Sciatic nerve (tissue), 2 donors: ENCODE data around the gene LCAT. TPM values are rescaled to one million over a fixed set of nuclear protein-coding genes. Genes with fewer than 3 reads are reported as not detected.
"Not testable (repeated sequence)": the region's sequence is repeated elsewhere in the genome, so short reads cannot be mapped to it uniquely, and the experiment has no call there.

Experiments
- ATAC-seq: fragments of 200-7000 bp; cut with Tn5 transposase; one replicate; pipeline ENCODE4 v1.9.1; 2020; ENCODE audit warnings: mild to moderate bottlenecking, moderate library complexity
- DNase-seq: peaks from one replicate; pipeline ENCODE4 v3.0.0-alpha.2; 2020; ENCODE audit warnings: low spot score
- intact Hi-C: fragments of 100-400 bp; cut with DNase I; formaldehyde crosslinking; loops from one replicate; pipeline ENCODE4 v1.14.2; 2022
- total RNA-seq: library from RNA; stranded (reverse); fragmentation: NEBNext Ultra II Directional; extraction: Animal tissue kit (Norgen Biotek cat#: 25700); gene quantifications from one replicate; pipeline ENCODE4 v1.2.1, GENCODE V29; 2021
- donor health status: DM: no; HTN: no; CAD: no.
- donor health status: DM: no; HTN: no; CAD: no.

LCAT gene
- total RNA-seq, 1 donor from 2014 or later: 46.2 TPM

DNA sequence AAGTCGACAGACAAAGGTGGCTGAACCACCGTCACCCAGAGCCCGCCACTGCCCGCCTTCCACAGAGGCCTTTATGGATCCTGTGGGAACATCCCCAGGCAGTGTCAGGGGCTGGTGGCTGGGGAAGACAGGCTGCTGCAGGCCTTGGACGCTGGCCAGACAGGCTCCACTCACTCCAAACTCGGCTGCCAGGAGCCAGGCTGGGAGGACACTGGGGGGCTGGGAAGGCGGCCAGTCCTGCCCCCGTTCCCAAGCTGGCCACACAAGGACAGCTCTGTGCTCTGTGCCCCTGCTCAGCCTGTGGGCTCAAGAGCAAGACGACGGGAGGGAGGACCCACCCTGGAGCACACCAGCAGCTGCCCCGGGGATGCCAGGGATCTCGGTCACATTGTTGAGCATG, 7.6 kb upstream of the LCAT start:
- ATAC-seq (peak; percentile 57), DNase-seq (peak; percentile 67)
- intact Hi-C loops: no loop called here

DNA sequence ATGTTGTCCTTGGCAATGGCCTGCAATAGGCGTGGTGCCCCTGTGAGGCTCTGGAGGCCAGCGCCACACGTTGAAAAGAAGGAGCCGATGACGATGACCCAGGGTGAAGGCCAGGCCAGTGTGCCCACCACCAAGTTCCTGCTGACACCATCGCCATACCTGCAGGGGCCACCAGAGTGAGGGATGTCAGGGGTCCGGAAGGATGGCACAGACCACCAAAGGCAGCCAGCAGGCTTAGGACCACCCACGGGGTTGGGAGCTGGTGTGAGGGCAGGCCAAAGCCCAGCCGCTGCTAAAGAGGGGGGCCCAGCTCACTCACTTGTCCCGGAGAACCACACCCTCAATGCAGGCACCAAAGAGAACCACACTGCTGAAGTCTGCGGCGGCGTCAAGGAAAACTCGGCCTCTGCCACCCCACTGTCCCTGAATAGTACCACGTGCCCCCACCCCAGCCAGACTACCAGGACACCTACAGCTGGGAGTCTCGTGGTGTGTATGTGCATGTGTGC, 6.5 kb upstream of the LCAT start:
- DNase-seq (no peak), ATAC-seq (no peak)
- intact Hi-C loops: no loop called here

DNA sequence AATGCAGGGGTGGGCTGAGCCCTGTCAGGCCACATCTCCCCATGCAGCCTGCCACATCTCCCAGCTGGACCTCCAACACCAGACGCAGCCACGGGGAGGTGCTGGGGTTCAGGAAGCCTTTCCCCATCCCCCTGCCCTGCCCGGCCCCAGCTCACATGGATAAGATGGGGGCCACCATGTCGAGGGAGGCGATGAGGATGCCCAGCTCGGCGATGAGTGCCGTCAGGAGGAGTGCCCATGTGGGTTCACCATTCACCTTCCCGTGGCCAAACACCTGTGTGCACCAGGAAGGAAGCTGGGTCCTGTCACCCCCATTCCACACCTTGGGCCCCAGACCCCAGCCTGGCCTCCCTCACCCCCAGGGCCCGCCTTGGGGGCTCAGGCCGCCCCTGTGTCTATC, 5.7 kb upstream of the LCAT start:
- ATAC-seq: no peak
- intact Hi-C loops: no loop called here
- peak; percentile 56 for DNase-seq

DNA sequence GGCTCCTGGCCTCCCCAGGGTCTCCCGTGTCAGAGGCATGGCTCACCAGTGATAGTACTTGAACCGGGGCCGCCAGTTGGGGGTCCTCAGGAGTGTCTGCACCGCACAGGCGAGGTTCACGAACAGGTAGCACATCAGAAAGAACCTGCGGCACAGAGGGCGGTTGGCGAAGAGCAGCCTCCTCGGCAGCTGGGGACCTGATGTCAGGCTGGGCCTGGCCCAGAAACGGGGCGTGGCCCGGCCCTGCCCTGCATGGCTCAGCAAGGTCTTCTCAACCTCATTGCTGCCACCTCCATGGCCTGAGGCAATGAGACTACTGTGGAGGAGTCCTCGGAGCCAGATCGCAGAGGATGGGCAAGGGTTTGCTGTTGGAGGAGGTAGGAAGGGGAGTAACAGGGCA, 4.1 kb upstream of the LCAT start:
- no peak for ATAC-seq
- intact Hi-C loops: no loop called here
- DNase-seq: no peak

- no peak for ATAC-seq
- intact Hi-C loops: no loop called here
- no peak for DNase-seq
Observed at GRCh38 chr16:67946966-67947558, 3.1 kb upstream of the LCAT start.

GRCh38 chr16:67946128-67946569, 2.2 kb upstream of the LCAT start:
- DNase-seq (peak; percentile 60), ATAC-seq (no peak)
- intact Hi-C loops: no loop called here

- intact Hi-C loops: no loop called here
- ATAC-seq: no peak
Observed at GRCh38 chr16:67945392-67945933, 1.5 kb upstream of the LCAT start.

GRCh38 chr16:67944690-67945391, 921 bp upstream of the LCAT start:
- intact Hi-C loops: no loop called here
- ATAC-seq (peak; percentile 0), DNase-seq (peak; percentile 63)

More at GRCh38 chr16:67945392-67945933, 1.5 kb upstream of the LCAT start:
- peak; percentile 65 for DNase-seq

DNA sequence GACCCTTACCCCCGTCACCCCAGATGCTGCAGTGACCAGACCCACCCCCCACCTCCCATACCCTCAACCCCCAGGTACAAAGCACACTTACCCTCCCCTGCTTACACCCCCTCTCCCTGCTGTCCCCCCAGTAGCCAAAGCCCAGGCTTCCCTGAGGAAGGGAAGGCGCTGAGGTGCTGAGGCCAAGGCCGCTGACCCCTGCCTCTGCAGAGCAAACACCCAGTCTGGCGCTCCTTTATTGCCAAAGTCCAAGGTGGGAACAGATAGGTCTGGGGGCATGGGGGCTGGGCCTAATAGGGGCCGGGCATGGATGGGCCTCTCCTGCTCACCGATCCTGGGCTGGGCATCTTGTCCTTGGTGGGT, 683 bp downstream of the LCAT start:
- ATAC-seq (no peak), DNase-seq (no peak)
- intact Hi-C loops: no loop called here

DNA sequence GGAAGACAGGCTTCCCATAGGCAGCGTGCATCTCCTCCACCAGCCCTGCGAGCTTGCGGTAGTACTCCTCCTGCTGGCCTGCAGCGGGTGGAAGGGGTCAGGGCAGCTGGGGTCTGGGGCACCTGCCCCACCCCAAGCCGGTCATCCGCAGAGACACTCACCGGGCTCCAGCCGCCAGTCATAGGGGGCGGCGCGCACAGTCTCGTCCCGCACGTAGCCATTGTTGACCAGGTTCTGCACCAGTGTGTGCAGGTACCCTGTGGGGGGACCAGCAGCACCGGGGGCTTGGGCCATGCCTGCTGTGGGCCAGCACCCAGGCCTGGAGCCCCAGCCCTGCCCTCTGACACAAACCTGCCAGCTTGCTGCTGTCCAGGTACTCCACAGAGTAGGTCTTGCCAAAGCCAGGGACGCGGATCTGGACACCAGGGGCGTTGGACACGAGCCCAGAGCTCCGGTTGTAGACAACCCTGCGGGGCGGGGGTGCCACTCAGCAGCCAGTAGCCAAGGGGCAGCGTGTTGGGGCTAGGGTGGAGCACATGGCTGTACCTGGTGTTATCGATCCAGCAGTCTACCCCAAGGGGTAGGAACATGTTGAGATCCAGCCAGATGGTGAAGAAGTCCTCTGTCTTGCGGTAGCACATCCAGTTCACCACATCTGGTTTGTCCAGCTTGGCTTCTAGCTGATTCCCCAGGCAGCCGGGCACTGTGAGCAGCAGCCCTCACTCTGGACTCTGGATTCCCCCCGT, 1.2 kb downstream of the LCAT start:
- DNase-seq (no peak), ATAC-seq (no peak)
- intact Hi-C loops: no loop called here

- intact Hi-C loops: no loop called here
- DNase-seq: no peak
- ATAC-seq: no peak
Observed at GRCh38 chr16:67942200-67942509, 1.8 kb downstream of the LCAT start.

DNA sequence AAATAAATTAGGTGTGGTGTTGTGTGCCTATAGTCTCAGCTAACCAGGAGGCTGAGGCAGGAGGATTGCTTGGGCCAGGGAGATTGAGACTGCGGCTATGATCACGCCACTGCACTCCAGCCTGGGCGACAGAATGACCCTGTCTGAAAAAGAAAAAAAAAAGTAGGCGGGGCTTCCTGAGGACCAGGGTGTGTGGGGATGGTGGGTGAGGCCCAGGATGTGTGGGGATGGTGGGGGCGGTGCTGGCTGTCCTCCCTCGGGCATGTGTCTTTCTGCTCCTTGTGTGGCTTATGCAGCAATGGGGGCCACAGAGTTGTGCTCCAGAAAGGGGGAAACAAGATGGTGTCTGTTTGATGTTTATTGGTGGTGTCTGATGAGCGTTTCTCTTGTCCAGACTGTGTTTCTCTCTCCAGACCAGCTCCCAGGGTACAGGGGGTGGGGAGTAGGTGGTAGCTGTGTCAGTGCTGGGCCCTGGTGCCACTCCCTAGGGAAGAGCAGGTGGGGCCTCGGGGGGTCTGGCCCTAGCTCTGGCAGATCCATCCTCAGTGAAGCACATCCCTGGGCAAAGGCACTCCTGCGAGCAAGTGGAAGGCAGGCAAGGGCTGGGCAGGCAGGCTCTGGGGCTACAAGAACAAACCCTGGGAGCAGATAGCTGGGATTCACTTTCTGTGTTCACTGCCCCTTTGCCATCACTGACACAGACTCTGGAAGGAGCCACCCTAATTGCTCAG, 2.3 kb downstream of the LCAT start:
- no peak for ATAC-seq
- no peak for DNase-seq
- intact Hi-C loops: no loop called here

DNA sequence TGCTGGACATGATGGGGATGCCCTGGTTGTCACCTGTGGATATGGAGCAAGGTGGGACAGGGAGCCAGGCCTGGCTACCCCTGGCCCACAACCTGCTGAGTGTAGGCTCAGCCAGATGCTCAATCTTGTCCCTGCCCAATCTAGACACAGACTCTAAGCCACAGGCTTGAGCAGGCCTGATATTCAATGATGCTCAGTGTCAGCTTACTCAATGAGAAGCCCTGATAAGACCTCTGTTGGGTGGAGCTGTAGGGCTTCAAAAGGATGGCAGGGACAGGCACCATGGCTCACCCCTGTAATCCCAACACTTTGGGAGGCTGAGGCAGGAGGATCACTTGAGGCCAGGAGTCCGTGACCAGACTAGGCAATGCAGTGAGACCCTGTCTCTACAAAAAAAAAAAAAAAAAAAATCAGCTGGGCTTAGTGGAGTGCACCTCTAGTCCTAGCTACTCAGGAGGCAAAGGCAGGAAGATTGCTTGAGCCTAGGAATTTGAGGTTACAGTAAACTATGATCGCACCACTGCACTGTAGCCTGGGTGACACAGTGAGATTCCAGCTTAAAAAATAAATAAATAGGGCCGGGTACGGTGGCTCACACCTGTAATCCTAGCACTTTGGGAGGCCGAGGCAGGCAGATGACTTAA, 3.4 kb downstream of the LCAT start:
- no peak for DNase-seq
- intact Hi-C loops: no loop called here
- no peak for ATAC-seq

DNA sequence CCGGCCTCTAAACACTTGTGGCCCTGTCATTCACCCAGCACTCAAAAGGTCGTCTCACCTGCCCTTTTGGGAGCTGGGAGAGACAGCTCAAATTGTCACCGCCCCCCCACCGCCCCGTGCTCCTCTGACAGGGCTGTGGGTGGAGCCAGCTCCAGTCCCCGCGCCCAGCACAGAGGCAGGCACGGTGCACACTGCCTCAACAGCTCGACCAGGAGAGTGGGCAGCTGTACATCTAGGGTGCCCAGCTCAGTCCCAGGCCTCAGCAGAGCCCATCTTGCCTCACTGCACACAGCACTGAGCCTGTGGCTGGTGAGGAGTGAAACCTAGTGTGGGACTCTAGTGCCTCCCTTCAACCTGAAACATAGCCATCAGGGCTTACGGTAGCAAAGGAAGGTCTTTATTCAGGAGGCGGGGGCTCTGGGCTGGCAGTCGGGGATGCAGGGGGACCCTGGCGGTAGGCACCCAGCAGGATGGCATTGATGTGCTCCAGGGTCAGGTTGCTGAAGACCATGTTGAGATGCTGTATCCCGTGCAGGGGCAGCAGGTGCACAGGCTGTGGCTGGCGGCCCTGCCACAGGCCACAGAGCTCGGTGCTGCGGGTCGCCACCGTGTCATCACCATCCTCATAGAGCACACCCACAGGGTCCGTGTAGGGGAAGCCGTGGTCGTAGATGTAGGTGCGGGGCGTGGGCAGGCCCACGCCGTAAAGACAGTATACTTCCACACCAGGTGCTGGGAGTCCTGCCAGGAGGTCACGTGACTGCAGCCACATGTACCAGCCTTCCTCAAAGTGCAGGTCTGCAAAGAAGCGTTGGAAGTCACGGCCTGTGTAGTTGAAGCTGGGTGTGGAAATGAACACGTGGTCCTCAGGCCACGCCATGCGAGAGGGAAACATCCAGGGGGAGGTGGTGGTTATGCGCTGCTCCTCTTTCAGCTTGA, 4.1 kb downstream of the LCAT start:
- ATAC-seq (no peak), DNase-seq (peak; percentile 74)
- intact Hi-C loops: no loop called here

DNA sequence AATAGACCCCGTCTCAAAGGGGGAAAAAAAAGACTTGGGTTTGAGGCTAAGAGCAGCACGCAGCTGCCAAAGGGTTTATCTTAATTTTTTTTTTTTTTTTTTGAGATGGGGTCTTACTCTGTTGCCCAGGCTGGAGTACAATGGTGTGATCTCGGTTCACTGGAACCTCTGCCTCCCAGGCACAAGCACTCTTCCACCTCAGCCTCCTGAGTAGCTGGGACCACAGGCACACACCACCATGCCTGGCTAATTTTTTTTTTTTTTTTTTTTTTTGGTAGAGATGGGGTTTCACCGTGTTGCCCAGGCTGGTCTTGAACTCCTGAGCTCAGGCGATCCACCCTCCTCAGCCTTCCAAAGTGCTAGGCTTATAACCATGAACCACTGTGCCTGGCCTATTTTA, 6.2 kb downstream of the LCAT start:
- DNase-seq, intact Hi-C loops, ATAC-seq: not testable (repeated sequence)

DNA sequence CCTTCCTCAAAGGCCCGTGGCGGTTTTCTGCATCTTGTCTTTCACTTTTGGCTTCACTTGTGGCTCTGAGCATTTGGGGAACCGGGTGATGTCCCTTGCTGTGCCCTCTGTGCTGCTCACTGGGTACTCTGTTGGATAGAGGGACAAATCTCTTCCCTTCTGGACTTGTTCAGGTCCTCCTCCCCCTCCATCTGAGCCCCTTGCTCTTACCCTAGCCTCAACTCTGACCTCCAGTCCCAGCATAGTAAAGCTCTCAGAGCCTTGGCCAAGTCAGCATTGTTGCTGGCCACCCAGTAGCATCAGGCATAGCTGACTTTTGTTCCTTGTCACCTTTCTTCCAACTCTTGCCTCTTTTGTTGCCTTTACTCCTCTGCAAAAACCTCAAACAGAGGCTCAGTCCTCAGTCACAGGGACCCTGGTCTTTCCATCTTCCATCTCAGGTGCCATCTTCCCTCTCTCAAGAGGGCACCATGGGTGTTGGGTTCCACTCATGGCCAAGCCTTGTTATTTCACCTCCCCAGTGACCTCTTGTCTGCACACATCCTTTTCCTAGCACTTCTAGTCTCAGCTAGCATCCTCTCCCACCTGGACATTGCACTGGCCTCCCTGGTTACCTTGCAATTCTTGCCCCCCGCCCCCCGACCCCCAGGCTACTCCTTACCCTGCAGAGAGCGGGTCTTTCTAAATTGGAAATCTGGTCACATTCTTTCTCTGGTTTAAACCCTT, 6.9 kb downstream of the LCAT start:
- DNase-seq: no peak
- ATAC-seq: no peak
- intact Hi-C loops: no loop called here
